Endothelial cell (in vitro differentiated cells): ENCODE measurements around the gene MPL. TPM values are rescaled to one million over a fixed set of nuclear protein-coding genes. Genes with fewer than 3 reads are reported as not detected.
A peak's percentile ranks its signal among the peaks of the same experiment; 100 is the strongest.

Source experiments
- DNase-seq: peaks from one replicate; pipeline ENCODE4 v3.0.0; 2021; ENCODE audit warnings: low spot score
- H3K27ac Mint-ChIP-seq: one replicate; pipeline ENCODE4 v1.8.0; 2021; ENCODE audit warnings: mixed read lengths, inconsistent platforms; ENCODE audit not compliant: unreplicated experiment
- H3K27me3 Mint-ChIP-seq: one replicate; pipeline ENCODE4 v1.8.0; 2021; ENCODE audit warnings: mild to moderate bottlenecking, moderate library complexity, mixed read lengths, inconsistent platforms; ENCODE audit not compliant: unreplicated experiment
- H3K36me3 Mint-ChIP-seq: one replicate; pipeline ENCODE4 v1.8.0; 2021; ENCODE audit warnings: mild to moderate bottlenecking, low read depth, mixed read lengths, inconsistent platforms; ENCODE audit not compliant: unreplicated experiment
- H3K4me1 Mint-ChIP-seq: one replicate; pipeline ENCODE4 v1.8.0; 2021; ENCODE audit warnings: mild to moderate bottlenecking, mixed read lengths, inconsistent platforms; ENCODE audit not compliant: unreplicated experiment
- H3K4me3 Mint-ChIP-seq: one replicate; pipeline ENCODE4 v1.8.0; 2021; ENCODE audit warnings: mild to moderate bottlenecking, mixed read lengths, inconsistent platforms; ENCODE audit not compliant: unreplicated experiment
- H3K9me3 Mint-ChIP-seq: one replicate; pipeline ENCODE4 v1.8.0; 2021; ENCODE audit warnings: mixed read lengths, inconsistent platforms; ENCODE audit not compliant: unreplicated experiment
- total RNA-seq: library from RNA; stranded (reverse); fragmentation: NEBNext Ultra II Directional; extraction: Animal tissue kit (Norgen Biotek cat#: 25700); gene quantifications from one replicate; pipeline ENCODE4 v1.2.1, GENCODE V29; 2021; ENCODE audit not compliant: unreplicated experiment
- TF ChIP-seq, protein P1 (sequence below): fragments of 200-600 bp; sonication (generic); IDR thresholded peaks from one replicate; pipeline ENCODE4 v1.5.0; 2021; ENCODE audit warnings: antibody characterized with exemption; ENCODE audit not compliant: unreplicated experiment

MPL gene
- total RNA-seq, 1 donor from 2014 or later = 6.2 TPM

DNA sequence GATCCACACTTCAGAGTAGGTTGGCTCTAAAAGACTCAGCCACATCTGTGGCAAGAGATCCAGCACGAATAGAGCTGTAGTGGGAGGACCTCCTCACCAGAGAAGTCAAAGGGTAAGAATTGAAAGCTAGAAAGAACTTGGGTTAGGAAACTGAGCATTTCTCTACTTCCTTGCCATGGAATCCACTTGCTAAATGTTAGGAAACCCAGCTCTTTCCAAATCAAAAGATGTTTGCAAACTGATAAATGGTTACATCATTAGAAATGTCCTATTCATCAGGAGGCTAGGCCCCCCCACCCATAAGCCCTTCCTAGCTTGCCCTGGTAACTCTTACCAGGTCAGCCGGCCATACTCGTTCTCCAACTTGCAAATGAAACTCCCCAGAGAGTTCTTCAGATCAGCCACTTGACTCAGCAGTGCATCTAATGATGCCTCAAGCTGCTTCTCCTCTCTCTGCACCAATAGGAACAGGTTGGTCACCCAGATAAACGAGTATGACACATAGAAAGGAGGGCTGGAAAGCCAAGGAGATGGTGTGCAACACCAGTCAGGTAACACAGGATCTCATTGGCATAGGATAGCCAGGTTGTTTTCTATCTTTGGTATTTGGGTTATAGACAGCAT is 50.5 kb downstream of the MPL start:
- Mint-ChIP-seq H3K27ac (no peak overlapping the region), H3K27me3 (peaks cover 4% of the 10 kb centered on the region), H3K4me3 (peak overlapping the region; percentile 100), H3K36me3 (peaks cover 20% of the 10 kb centered on the region), H3K4me1 (peaks cover 18% of the 10 kb centered on the region), H3K9me3 (no peaks in the 10 kb centered on the region)
- TF ChIP-seq, protein P1, sequence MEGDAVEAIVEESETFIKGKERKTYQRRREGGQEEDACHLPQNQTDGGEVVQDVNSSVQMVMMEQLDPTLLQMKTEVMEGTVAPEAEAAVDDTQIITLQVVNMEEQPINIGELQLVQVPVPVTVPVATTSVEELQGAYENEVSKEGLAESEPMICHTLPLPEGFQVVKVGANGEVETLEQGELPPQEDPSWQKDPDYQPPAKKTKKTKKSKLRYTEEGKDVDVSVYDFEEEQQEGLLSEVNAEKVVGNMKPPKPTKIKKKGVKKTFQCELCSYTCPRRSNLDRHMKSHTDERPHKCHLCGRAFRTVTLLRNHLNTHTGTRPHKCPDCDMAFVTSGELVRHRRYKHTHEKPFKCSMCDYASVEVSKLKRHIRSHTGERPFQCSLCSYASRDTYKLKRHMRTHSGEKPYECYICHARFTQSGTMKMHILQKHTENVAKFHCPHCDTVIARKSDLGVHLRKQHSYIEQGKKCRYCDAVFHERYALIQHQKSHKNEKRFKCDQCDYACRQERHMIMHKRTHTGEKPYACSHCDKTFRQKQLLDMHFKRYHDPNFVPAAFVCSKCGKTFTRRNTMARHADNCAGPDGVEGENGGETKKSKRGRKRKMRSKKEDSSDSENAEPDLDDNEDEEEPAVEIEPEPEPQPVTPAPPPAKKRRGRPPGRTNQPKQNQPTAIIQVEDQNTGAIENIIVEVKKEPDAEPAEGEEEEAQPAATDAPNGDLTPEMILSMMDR = no peak
- DNase-seq = no peak

DNA sequence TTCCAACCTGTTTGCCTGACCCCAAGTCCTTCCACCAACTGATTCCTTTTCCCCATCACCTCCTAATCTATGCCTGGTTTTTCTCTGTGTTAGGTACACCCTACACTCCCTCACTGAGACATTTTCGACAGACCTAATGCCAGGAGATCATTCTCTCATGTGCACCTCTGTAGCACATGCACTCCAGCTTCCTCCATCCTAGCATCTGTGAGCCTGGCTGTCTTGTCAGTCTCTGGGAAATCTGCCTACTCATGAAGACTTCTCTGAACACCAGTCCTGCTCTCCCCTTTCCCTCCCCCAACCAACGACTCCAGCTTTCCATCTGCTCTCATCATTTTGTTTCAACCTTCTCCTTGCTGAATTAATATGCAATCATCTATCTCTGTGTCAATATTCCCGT is 51.0 kb downstream of the MPL start:
- H3K27ac Mint-ChIP-seq = no peak overlapping the region
- TF ChIP-seq, protein P1 = no peak

DNA sequence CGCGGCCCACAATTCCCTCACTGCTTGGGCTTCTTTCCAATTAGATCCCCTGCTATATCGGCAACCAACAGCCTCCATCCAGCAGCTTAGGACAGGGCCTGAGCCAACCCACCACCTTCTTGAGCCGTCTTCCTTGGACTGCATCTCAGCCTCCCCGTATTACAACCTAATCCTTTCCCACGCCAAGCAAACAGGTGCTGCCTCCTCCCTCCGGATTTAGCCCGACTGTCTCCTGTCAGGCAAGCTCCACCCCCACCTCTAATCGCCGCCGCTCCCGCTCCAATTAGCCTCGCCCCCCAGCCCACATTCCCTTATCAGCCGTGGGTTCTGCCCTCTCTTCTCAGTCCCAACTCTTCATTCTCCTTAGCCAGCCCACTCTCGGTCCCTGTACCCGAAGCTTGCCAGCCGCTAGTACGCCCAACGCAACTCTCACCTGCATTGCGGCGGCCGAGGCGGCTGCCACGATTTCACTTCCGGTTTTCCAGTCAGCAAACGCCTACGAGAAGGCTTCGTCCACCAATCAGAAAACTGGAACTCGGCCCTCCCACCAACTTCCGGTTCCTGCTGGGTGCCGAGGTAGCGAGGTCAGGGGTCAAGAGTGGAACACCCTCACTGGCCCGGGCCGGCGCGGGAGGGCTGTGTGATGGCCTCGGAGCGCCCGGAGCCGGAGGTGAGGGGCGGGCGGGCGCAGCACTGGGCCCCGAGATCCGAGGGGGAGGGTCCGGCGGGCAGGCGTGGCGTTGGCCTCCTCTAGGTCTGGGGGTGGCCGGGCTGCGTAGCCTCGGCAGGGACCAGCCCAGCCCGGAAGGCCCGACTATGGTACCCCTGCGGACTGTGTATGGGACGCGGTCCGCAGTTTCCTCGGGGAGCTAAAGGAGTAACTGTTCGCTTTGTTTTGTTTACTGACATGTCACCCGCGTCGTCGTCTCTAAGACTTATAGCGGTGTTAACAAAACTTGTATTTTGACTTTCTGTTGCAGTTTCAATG is 52.0 kb downstream of the MPL start, which contains the start of the genes MED8 and SZT2:
MED8 (minus strand) TSS at position 475 of the 988 bp plus-strand sequence; CDS start at position 439, 36 bp downstream.
SZT2 (plus strand) TSS at position 574 of the 988 bp plus-strand sequence; CDS start at position 644, 70 bp downstream.
- peak; percentile 92 for DNase-seq
- H3K9me3 Mint-ChIP-seq = no peaks in the 10 kb centered on the region
- peaks cover 14% of the 10 kb centered on the region for H3K36me3 Mint-ChIP-seq
- H3K4me3 Mint-ChIP-seq = peak within 1 kb of the TSS; percentile 100
- TF ChIP-seq, protein P1 = no peak
- H3K4me1 Mint-ChIP-seq = peaks cover 18% of the 10 kb centered on the region
- H3K27me3 Mint-ChIP-seq = peaks cover 4% of the 10 kb centered on the region
- H3K27ac Mint-ChIP-seq = peak within 1 kb of the TSS; percentile 98

More for the DNA sequence above, 51.0 kb downstream of the MPL start:
- H3K4me1 Mint-ChIP-seq = peaks cover 18% of the 10 kb centered on the region
- no peak for DNase-seq
- peak overlapping the region; percentile 100 for H3K4me3 Mint-ChIP-seq
- no peaks in the 10 kb centered on the region for H3K9me3 Mint-ChIP-seq
- H3K36me3 Mint-ChIP-seq = peaks cover 17% of the 10 kb centered on the region
- H3K27me3 Mint-ChIP-seq = peaks cover 4% of the 10 kb centered on the region

DNA sequence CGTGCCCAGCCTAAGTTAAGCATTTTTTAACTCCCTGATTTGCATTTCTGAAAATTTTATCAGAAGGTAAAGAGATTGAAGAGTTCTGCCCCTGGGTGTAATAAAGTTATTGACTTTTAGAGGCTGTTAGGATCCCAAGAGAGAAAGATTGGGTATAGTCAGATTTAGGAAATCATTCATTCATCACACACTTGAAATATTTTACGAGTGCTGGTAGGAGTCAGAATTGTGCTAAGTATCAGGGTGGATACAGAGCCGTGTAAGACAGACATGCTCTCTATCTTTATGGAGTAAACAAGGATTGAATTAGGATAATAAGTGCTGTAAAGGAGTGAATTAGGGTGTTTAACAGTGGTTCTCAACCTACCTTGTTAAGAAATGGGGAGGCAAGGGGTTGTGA is 55.1 kb downstream of the MPL start:
- Mint-ChIP-seq H3K4me3 (no peak overlapping the region), H3K27ac (no peak overlapping the region)
- TF ChIP-seq, protein P1 = no peak

More for the DNA sequence above, 55.1 kb downstream of the MPL start:
- no peaks in the 10 kb centered on the region for H3K9me3 Mint-ChIP-seq
- peaks cover under 1% of the 10 kb centered on the region for H3K36me3 Mint-ChIP-seq
- H3K27me3 Mint-ChIP-seq = peaks cover 4% of the 10 kb centered on the region
- no peak for DNase-seq
- H3K4me1 Mint-ChIP-seq = peaks cover 18% of the 10 kb centered on the region
